ENCODE measurements around the gene GALNTL6. TPM values are rescaled to one million over a fixed set of nuclear protein-coding genes. Genes with fewer than 3 reads are reported as not detected.

Gene GALNTL6
- total RNA-seq, 2 experiments from 2014 or later: not detected

DNA sequence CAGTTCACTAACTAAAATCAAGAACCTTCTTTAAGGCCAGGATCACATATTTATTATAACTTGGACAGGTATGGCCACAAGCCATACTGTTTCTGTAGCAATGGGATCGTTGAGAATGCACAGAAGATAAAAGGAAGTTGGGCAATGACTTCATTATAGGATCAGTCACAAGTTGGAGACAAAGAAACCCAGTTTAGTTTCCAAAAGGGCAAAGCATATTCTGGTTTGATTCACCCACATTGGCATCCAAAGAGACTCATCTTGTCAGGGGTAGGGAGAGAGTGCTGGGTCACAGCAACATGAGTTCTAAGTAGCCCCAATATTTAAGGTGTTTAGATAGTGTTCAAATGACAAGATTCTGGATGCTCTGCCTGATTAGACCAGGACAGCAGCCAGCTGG lies 1038.3 kb downstream of the GALNTL6 start:
- intact Hi-C loops (cut with micrococcal nuclease): no loop called here
- CTCF ChIA-PET: no interaction called here
- H3K9me3 Mint-ChIP-seq: no peaks in the 10 kb centered on the region

DNA sequence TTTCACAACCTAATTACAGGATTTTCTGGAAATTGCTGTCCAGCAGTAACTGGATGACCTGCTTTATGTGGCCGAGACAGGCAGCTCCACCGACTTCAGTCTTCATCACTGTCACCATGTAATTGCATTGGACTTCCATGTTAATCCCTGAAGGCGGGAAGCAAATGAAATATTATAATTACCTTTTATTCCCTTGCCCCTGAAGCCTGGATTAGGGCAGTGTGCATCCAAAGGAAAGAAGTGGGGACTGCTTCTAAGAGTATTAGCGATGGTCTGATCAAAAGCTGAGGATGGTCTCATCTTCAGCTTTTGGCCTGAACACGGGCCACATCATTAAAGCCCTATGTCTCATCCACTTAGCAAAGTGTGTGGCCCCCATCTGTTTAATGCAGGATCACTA lies 1043.8 kb downstream of the GALNTL6 start:
- Mint-ChIP-seq H3K9me3 (no peaks in the 10 kb centered on the region), H3K4me1 (ENCODE audit: low read depth) (no peaks in the 10 kb centered on the region), H3K4me3 (no peak overlapping the region), H3K36me3 (ENCODE audit: low read depth) (no peaks in the 10 kb centered on the region), H3K27ac (no peak overlapping the region), H3K27me3 (ENCODE audit: low read depth) (no peaks in the 10 kb centered on the region)
- intact Hi-C loops (cut with micrococcal nuclease): no loop called here
- CTCF ChIA-PET: no interaction called here
- DNase-seq: no peak

More for the DNA sequence above, 1038.3 kb downstream of the GALNTL6 start:
- Mint-ChIP-seq H3K4me1 (ENCODE audit: low read depth) (no peaks in the 10 kb centered on the region), H3K27ac (no peak overlapping the region), H3K4me3 (no peak overlapping the region), H3K36me3 (ENCODE audit: low read depth) (no peaks in the 10 kb centered on the region), H3K27me3 (ENCODE audit: low read depth) (peaks cover 2% of the 10 kb centered on the region)
- DNase-seq: no peak

DNA sequence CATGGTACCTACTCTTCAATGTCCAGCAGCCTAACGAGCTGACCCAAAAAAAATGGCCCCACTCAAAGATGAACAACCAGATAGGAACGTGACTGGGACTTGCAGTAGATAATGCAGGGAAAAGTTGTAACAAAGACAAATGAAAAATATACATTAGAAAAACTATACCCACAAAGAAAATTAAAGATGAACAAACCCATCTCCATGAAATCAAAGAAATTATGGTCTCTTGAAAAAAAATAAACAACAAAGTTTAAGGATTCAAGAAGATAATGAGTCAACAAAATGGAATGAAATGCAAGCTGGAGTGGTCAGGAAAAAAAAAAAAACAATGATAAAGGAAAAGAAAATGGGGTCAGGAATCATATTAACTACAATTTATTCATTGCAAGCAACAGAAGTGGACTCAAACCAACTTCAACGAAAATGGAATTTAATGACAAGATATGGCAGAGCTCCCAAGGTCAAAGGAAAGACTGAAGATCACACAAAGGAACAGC lies 1045.6 kb downstream of the GALNTL6 start:
- CTCF ChIA-PET: no interaction called here
- Mint-ChIP-seq H3K9me3 (no peaks in the 10 kb centered on the region), H3K27ac (no peak overlapping the region), H3K27me3 (ENCODE audit: low read depth) (no peaks in the 10 kb centered on the region), H3K4me3 (no peak overlapping the region), H3K4me1 (ENCODE audit: low read depth) (no peaks in the 10 kb centered on the region), H3K36me3 (ENCODE audit: low read depth) (no peaks in the 10 kb centered on the region)
- DNase-seq: no peak
- intact Hi-C loops (cut with micrococcal nuclease): no loop called here

DNA sequence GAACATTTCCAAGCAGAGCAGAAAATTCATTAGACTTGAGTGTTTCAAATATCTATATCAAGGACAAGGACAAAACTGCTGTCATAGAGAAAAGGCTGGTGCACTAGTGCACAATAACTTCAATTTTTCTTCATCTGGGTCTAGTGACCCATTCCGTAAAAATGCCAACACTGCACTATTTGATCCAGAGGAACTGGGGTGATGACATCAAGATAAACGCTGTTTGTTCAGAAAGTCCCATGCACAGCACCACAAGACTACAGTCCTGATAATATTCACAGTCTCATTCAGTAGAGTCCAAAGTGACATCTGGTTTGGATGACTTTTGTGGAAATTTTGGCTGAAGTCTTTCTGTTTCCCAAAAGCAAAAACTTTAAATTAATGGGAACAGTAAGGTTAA lies 1051.9 kb downstream of the GALNTL6 start:
- H3K4me1 Mint-ChIP-seq (ENCODE audit: low read depth): no peaks in the 10 kb centered on the region
- CTCF ChIA-PET: no interaction called here
- intact Hi-C loops (cut with micrococcal nuclease): no loop called here
- H3K27ac Mint-ChIP-seq: no peak overlapping the region
- DNase-seq: no peak
- H3K27me3 Mint-ChIP-seq (ENCODE audit: low read depth): no peaks in the 10 kb centered on the region
- no peaks in the 10 kb centered on the region for H3K36me3 Mint-ChIP-seq (ENCODE audit: low read depth)
- no peak overlapping the region for H3K4me3 Mint-ChIP-seq
- no peaks in the 10 kb centered on the region for H3K9me3 Mint-ChIP-seq

DNA sequence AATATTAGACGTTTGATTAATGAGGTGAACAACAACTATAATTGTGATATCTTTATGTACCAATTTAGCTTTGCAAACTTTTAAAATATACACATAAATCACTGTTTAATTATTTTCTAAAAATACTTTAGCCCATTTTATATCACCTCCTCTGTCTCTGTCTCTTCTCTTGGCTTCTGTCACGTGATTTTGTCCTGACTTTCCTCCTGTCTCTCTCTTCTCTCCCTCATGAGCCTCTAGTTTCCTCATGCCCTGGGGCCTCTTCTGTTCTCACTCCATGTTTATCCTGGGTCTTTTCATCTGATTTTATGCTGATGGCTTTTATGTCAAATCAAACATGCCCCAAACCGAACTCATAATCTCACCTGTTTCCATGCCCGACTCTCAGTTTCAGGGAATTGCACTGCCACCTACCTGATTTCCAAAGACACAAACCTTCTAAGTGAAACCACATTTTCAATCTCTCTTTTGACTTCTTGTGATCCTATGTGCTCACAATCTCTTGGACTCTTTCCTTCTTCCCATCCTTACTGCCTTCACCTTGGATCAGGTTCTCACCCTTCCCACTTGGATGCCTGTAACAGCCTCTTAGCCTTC lies 1052.4 kb downstream of the GALNTL6 start:
- no peak for DNase-seq

DNA sequence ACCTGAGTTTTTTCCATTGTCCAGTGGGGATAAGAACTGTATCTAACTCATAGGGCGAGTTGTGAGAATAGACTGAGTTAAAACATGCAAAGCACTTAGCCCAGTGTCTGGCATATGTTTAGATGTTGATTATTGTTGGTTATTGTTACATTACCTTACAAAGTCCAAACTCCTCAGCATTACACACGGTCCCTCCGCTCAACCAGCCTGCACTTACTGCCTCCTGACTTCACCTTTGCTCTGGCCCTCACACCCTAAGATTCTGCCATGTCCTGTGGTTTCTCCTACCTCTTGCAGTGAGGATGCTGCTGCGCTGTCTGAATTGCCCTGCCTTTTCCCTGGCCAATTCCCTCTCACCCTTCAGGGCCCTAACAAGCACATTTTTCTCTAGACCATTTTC lies 1053.2 kb downstream of the GALNTL6 start:
- DNase-seq: no peak
- Mint-ChIP-seq H3K9me3 (no peaks in the 10 kb centered on the region), H3K4me3 (no peak overlapping the region), H3K4me1 (ENCODE audit: low read depth) (no peaks in the 10 kb centered on the region), H3K27ac (no peak overlapping the region), H3K27me3 (ENCODE audit: low read depth) (no peaks in the 10 kb centered on the region), H3K36me3 (ENCODE audit: low read depth) (no peaks in the 10 kb centered on the region)
- intact Hi-C loops (cut with micrococcal nuclease): no loop called here
- CTCF ChIA-PET: no interaction called here

More for the DNA sequence above, 1052.4 kb downstream of the GALNTL6 start:
- no peaks in the 10 kb centered on the region for H3K36me3 Mint-ChIP-seq (ENCODE audit: low read depth)
- CTCF ChIA-PET: no interaction called here
- H3K4me3 Mint-ChIP-seq: no peak overlapping the region
- H3K27ac Mint-ChIP-seq: no peak overlapping the region
- H3K27me3 Mint-ChIP-seq (ENCODE audit: low read depth): no peaks in the 10 kb centered on the region
- H3K9me3 Mint-ChIP-seq: no peaks in the 10 kb centered on the region
- intact Hi-C loops (cut with micrococcal nuclease): no loop called here
- H3K4me1 Mint-ChIP-seq (ENCODE audit: low read depth): no peaks in the 10 kb centered on the region

DNA sequence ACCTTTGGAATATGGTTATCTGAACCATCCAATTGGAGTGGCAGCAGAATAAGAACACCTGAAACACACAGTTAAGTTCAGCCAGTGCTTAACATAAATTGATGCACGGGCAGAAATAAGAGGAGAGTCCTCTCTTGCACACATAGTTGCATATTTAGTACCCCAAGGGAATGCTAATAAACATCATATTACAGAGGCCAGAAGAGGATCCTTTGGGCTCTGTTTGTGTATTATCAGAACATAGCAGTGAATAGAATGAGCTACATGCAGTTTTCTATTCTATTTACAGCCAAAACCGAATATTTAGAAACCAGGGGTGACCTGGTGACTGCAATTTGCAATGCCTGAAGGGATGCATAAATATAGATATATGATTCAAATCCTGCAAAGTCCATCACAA lies 1054.6 kb downstream of the GALNTL6 start:
- Mint-ChIP-seq H3K27me3 (ENCODE audit: low read depth) (no peaks in the 10 kb centered on the region), H3K27ac (no peak overlapping the region), H3K4me3 (no peak overlapping the region), H3K4me1 (ENCODE audit: low read depth) (no peaks in the 10 kb centered on the region), H3K9me3 (no peaks in the 10 kb centered on the region), H3K36me3 (ENCODE audit: low read depth) (no peaks in the 10 kb centered on the region)
- CTCF ChIA-PET: no interaction called here
- intact Hi-C loops (cut with micrococcal nuclease): no loop called here
- no peak for DNase-seq

DNA sequence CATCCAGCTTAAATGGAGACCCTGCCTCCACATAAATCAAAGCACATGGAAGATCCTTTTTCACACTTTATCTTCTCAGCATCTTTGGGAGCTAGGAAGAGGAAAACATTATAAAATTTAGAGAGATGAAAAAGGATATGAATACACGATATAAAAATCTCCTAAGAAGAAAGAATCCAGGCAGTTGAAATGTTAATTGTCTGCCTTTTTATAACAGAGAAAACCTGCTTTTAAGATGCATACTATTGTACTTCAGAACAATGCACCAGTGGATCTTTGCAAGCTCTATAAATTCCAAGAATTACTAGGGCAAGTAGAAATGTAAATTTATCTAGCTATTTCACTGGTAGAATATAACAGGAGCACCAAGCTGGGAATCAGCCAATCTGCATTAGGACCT lies 1055.1 kb downstream of the GALNTL6 start:
- no peak for DNase-seq
- CTCF ChIA-PET: no interaction called here
- no peaks in the 10 kb centered on the region for H3K9me3 Mint-ChIP-seq
- H3K27ac Mint-ChIP-seq: no peak overlapping the region
- H3K4me1 Mint-ChIP-seq (ENCODE audit: low read depth): no peaks in the 10 kb centered on the region
- intact Hi-C loops (cut with micrococcal nuclease): no loop called here
- H3K36me3 Mint-ChIP-seq (ENCODE audit: low read depth): no peaks in the 10 kb centered on the region
- H3K27me3 Mint-ChIP-seq (ENCODE audit: low read depth): peaks cover 2% of the 10 kb centered on the region
- no peak overlapping the region for H3K4me3 Mint-ChIP-seq

DNA sequence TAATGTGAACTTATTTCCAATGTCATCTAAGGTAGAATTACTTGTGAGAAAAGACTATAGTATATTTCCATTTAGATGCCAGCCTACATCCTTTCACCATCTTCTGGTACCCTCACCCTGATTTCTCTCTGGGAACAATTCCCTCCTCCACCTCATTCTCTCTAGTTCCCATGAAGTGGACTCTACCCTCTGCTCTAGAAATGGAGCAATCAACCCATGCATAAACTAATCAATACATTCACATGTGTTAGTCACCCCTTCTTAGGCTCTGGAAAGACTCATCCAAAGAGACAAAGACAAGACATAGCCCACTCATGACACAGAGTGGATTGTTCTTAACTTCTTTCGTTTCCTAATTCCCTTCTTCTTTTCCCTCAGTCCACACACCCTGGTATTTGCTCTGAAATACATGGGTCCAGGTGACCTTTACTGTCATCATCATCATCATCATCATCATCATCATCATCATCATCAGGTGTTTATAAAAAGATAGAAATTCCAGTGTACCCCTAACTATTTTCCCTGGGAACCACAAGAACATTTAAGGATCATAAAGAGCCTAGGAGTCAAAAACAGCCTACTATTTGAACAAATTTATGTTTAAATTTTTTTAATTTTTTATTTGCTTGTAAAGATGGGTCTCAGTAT lies 1056.5 kb downstream of the GALNTL6 start:
- Mint-ChIP-seq H3K36me3 (ENCODE audit: low read depth) (no peaks in the 10 kb centered on the region), H3K27me3 (ENCODE audit: low read depth) (peaks cover 3% of the 10 kb centered on the region)

DNA sequence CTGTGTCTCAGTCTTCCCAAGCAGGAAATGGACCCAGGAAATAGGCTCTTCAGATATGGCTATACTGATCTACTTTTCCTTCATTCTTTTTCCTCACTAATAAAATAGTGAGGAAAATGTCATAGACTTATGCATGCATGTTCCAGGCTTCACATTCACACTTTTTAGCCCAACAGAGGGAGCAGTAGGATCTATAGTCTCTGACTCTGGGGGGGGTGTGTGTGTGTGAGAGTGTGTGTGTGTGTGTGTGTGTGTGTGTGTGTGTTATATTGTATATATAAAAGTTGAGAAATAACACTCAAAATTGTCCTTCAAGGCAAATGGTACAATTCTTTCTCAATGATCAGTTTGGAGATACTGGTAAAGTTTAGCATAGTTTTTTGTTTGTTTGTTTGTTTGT lies 1058.2 kb downstream of the GALNTL6 start:
- intact Hi-C loops (cut with micrococcal nuclease): no loop called here
- Mint-ChIP-seq H3K4me1 (ENCODE audit: low read depth) (no peaks in the 10 kb centered on the region), H3K27me3 (ENCODE audit: low read depth) (peaks cover 3% of the 10 kb centered on the region), H3K9me3 (no peaks in the 10 kb centered on the region), H3K27ac (no peak overlapping the region), H3K4me3 (no peak overlapping the region), H3K36me3 (ENCODE audit: low read depth) (no peaks in the 10 kb centered on the region)
- no peak for DNase-seq
- CTCF ChIA-PET: no interaction called here

More for the DNA sequence above, 1056.5 kb downstream of the GALNTL6 start:
- no peak for DNase-seq
- Mint-ChIP-seq H3K9me3 (no peaks in the 10 kb centered on the region), H3K4me3 (no peak overlapping the region), H3K4me1 (ENCODE audit: low read depth) (no peaks in the 10 kb centered on the region), H3K27ac (no peak overlapping the region)
- CTCF ChIA-PET: no interaction called here
- intact Hi-C loops (cut with micrococcal nuclease): no loop called here

DNA sequence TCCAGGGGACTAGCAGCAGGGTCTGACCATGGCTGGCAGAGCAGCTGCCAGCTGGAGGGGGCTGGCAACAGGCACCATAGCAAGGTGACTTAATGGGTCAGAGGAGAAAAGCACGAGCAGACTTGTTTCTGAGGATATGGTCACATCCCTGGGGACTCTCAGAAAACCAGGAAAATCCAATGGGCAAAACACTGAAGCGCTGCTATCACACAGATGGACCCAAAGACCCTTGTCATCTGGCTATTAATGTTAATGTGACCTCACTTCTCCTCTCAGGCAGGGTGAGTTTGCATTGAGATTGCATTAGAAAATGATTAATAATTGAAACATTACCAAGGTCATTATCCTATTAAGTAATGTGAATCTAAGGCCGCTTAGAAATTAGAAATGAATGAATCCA lies 1061.7 kb downstream of the GALNTL6 start:
- no peaks in the 10 kb centered on the region for H3K36me3 Mint-ChIP-seq (ENCODE audit: low read depth)
- CTCF ChIA-PET: no interaction called here
- H3K27ac Mint-ChIP-seq: no peak overlapping the region
- no peaks in the 10 kb centered on the region for H3K9me3 Mint-ChIP-seq
- intact Hi-C loops (cut with micrococcal nuclease): no loop called here
- H3K4me1 Mint-ChIP-seq (ENCODE audit: low read depth): no peaks in the 10 kb centered on the region
- no peak overlapping the region for H3K4me3 Mint-ChIP-seq
- peaks cover 3% of the 10 kb centered on the region for H3K27me3 Mint-ChIP-seq (ENCODE audit: low read depth)
- DNase-seq: no peak

DNA sequence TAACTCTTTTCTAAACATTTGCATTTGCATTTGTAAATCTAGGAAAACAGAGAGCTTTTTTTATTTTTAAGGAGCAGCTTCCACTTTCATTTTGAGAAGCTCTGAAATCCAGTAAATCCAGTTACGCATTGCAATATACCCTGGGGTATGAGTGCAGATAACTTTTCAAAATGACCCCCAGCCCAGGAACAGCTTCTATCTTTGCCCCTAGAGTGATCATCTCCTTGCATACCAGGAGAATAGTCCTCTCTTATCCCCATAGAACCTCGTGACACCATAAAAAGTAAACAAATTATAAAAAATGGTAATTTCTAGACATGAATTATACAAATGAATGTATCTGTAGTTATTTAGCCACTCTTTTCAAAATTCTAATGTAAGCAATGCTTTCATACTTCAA lies 1063.2 kb downstream of the GALNTL6 start:
- no peaks in the 10 kb centered on the region for H3K4me1 Mint-ChIP-seq (ENCODE audit: low read depth)
- CTCF ChIA-PET: no interaction called here

DNA sequence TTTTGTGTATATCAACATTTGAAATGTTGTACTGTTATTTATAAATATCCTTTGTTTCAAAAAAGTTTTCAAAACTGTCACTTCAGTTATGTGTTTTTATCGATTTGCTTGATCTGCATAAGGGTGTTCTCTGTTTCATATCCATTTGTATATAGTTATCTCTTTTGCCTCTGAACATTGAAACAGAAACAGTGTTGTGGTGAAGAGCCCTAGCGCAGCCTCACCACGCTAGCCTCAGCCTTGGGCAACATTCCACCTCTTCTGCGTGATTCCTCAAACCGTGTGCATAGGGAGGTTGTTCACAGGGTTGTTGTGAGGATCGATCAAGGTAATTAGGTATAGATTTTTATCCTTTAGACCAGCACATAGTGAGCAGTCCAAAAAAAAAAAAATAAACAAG lies 1068.4 kb downstream of the GALNTL6 start:
- H3K4me1 Mint-ChIP-seq (ENCODE audit: low read depth): no peaks in the 10 kb centered on the region
- H3K9me3 Mint-ChIP-seq: peaks cover 2% of the 10 kb centered on the region
- no peak for DNase-seq
- H3K27ac Mint-ChIP-seq: no peak overlapping the region
- CTCF ChIA-PET: no interaction called here
- H3K4me3 Mint-ChIP-seq: no peak overlapping the region
- no peaks in the 10 kb centered on the region for H3K36me3 Mint-ChIP-seq (ENCODE audit: low read depth)
- intact Hi-C loops (cut with micrococcal nuclease): no loop called here
- H3K27me3 Mint-ChIP-seq (ENCODE audit: low read depth): no peaks in the 10 kb centered on the region

More for the DNA sequence above, 1063.2 kb downstream of the GALNTL6 start:
- Mint-ChIP-seq H3K36me3 (ENCODE audit: low read depth) (no peaks in the 10 kb centered on the region), H3K4me3 (no peak overlapping the region), H3K9me3 (no peaks in the 10 kb centered on the region), H3K27me3 (ENCODE audit: low read depth) (peaks cover 3% of the 10 kb centered on the region), H3K27ac (no peak overlapping the region)
- DNase-seq: no peak
- intact Hi-C loops (cut with micrococcal nuclease): no loop called here
